ENCODE results near the gene ACVR1. TPM values are rescaled to one million over a fixed set of nuclear protein-coding genes. Genes with fewer than 3 reads are reported as not detected.
A peak's percentile ranks its signal among the peaks of the same experiment; 100 is the strongest.

Gene ACVR1
- total and polyA plus RNA-seq, 2 experiments from 2014 or later, result 8.9 to 21.5 TPM

DNA sequence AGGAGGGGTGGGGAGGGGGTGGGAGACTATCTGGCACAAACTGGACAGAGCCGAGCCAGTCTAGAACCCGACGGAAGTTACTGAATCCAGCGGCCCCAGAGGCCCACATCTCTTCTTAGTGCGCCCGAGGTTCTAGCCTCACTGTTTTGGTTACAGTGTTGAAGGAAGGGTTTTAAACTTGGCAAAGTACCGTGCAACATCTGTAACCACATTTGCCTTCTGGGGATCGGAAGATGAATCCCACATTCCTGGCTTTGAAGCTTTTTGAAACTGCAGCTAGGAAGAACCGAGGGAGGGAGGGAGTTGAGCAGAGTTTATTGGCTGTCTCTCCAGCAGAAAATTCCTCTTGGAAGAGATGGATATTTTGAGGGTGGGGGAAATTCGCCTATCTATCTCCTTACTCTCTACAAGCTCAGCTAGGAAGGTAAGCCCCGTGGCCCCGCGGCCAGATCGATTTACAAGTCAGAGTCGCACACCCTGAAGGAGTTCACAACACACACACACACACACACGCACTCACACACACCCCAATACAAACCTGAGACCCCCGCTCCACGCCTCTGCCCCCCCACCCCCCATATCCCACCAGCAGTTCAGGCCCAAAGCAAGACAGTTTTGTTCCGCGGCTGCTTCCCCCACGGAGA lies 1.0 kb downstream of the ACVR1 start:
- TF ChIP-seq CTCF (conservative IDR thresholded peaks at IDR 0.05; ENCODE audit: low read depth in 2 of 2), result no peak
- TF ChIP-seq JUNB (IDR thresholded peaks at IDR 0.05; ENCODE audit: unreplicated experiment), result no peak
- no peak for TF ChIP-seq ZNF462 (CRISPR knock-in tag; IDR thresholded peaks at IDR 0.05)
- TF ChIP-seq ETS1 (IDR thresholded peaks at IDR 0.05), result no peak
- no peak for TF ChIP-seq ZNF331 (CRISPR knock-in tag; IDR thresholded peaks at IDR 0.05; ENCODE audit: low read depth)
- no peak for TF ChIP-seq CREB1 (CRISPR knock-in tag; IDR thresholded peaks at IDR 0.05; ENCODE audit: low read depth)
- no peak for TF ChIP-seq ZNF114 (CRISPR knock-in tag; IDR thresholded peaks at IDR 0.05)
- TF ChIP-seq NANOG (IDR thresholded peaks at IDR 0.05; ENCODE audit: borderline replicate concordance), result no peak
- TF ChIP-seq REST (IDR thresholded peaks at IDR 0.05; ENCODE audit: unreplicated experiment), result no peak
- no peak for TF ChIP-seq POLR2AphosphoS5 (IDR thresholded peaks at IDR 0.05; ENCODE audit: low read depth)
- TF ChIP-seq EZH2phosphoT487 (IDR thresholded peaks at IDR 0.05; ENCODE audit: unreplicated experiment), result no peak
- no peak for TF ChIP-seq STAT1 (IDR thresholded peaks at IDR 0.05; ENCODE audit: unreplicated experiment)
- TF ChIP-seq EZH2 (IDR thresholded peaks at IDR 0.05; ENCODE audit: low read depth, unreplicated experiment), result no peak
- peaks cover 52% of the 10 kb centered on the region for H3K79me2 ChIP-seq (replicated peaks; ENCODE audit: insufficient read depth)
- H4K20me1 ChIP-seq (replicated peaks; ENCODE audit: insufficient read depth), result peaks cover 35% of the 10 kb centered on the region
- Mint-ChIP-seq H3K27ac (peak overlapping the region; percentile 90), H3K27me3 (ENCODE audit: insufficient read depth, low read depth, poor library complexity) (peaks cover 10% of the 10 kb centered on the region), H3K4me3 (peak overlapping the region; percentile 96), H3K4me1 (peaks cover 55% of the 10 kb centered on the region), H3K9me3 (no peaks in the 10 kb centered on the region; the same call in 2 of the 3 replicates), H3K36me3 (ENCODE audit: low read depth) (no peaks in the 10 kb centered on the region; the same call in 2 of the 3 replicates)
- DNase-seq (ENCODE audit: low spot score), result peak; percentile 59
- peaks cover 57% of the 10 kb centered on the region for H3K4me1 ChIP-seq (ENCODE audit: insufficient read depth)
- H3F3A ChIP-seq (replicated peaks; ENCODE audit: low read depth), result 0 out of 2 replicates have a peak, but pooled peaks cover 4% of the 10 kb centered on the region
- H3K27ac ChIP-seq (ENCODE audit: low read depth), result no peak overlapping the region
- H3K36me3 ChIP-seq (ENCODE audit: insufficient read depth), result no peaks in the 10 kb centered on the region
- peak overlapping the region; percentile 72; the same call in 1 of the 2 replicates for H2AFZ ChIP-seq
- peak; percentile 4 for ATAC-seq
- H3K4me3 ChIP-seq, result peak overlapping the region; percentile 59
- H3K4me2 ChIP-seq, result peak overlapping the region; percentile 77
- peaks cover 6% of the 10 kb centered on the region; the same call in 1 of the 2 replicates for H3K27me3 ChIP-seq (ENCODE audit: insufficient read depth)
- H3K9me2 ChIP-seq (ENCODE audit: insufficient read depth), result 0 out of 2 replicates have a peak, but pooled peaks cover 3% of the 10 kb centered on the region

Measured in GM23338 (cell line).